Putamen (tissue), 1 donor: ENCODE results near the gene HUNK.
"Not testable (repeated sequence)": the region's sequence is repeated elsewhere in the genome, so short reads cannot be mapped to it uniquely, and the experiment has no call there.

Source experiments
- DNase-seq: peaks from one replicate; pipeline ENCODE4 v3.0.0-alpha.2; 2016; ENCODE audit warnings: low spot score

HUNK gene

GRCh38 chr21:31872452-31873274 lies at the start of gene HUNK:
Gene HUNK (plus strand): TSS chr21:31873020. CDS start chr21:31873675, 655 bp downstream.
- no peak for DNase-seq

DNA sequence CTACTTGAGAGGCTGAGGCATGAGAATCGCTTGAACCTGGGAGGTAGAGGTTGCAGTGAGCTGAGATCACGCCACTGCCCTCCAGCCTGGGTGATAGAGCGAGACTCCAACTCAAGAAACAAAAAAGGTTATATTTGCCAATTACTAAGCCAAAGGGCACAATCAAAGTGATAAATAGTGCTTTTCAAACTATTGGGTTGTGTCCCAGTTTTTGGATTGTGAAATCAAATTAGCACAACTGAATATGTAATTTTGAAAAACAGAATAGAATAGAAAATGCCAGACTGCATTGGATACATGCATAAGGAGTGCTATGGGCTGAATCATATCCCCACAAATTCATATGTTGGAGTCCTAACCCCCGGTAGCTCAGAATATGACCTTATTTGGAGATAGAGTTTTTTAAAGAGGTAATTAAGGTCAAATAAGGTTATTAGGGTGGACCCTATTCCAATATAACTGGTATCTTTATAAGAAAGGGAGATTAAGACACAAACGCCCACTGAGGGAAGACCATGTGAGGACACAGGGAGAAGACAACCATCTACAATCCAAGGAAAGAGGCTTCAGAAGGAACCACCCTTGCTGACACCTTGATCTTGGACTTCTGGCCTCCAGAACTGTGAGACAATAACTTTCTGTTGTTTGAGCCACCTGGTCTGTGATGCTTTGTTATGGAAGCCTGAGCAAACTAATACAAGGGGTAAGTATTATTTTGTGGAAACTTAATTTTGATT lies 42.9 kb upstream of the HUNK start:
- no peak for DNase-seq

- no peak for DNase-seq
Observed at GRCh38 chr21:31830701-31831100, 42.1 kb upstream of the HUNK start.

DNA sequence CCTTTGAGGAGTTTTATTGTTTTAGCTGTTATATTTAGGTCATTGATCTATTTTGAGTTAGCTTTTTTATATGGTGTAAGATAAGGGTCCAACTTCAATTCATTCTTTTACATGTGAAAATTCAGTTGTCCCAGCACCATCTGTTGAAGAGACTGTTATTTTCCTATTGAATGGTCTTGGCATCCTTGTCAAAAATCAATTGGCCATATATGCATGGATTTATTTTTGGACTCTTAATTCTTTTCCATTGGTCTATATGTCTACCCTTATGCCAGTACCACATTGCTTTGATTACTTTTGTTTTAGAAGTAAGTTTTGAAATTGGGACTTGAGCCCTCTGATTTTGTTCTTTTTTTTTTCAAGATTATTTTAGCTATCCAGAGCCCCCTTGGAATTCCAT lies 35.8 kb upstream of the HUNK start:
- DNase-seq, result no peak

DNA sequence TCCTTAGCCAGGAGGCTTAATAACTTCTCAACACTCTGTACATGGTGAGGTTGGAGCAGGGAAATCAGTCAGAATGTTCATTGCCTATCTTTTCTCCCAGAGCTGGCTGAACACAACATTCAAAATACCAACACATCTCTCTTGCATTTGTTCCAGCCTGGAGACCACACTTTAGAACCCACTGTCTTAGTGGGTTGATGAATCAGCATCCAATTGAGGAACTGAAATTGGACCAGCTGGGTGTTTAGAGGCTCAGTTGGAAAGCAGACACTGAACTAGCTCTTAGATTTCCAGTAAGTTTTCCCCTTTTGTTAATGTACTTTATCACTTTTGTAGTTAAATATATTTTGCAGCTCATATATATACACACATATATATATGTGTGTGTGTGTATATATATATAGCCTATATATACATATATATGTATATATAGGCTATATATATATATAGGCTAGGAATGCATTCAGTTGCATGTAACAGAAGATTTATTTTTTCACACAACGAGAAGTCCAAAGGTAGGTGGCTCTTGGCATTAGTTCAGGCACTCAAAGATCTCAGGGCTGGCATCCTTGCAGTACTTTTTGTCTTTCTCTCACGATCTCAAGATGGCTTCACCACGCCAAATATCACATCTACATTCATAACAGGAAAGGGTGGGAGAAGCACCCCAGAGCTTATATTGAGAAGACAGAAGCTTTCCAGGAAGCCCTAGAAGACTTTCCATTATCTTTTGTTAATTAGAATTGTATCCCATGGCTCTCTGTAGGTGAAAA lies 35.0 kb upstream of the HUNK start:
- DNase-seq, result no peak

- DNase-seq, result no peak
Observed at GRCh38 chr21:31838586-31839355, 34.0 kb upstream of the HUNK start.

DNA sequence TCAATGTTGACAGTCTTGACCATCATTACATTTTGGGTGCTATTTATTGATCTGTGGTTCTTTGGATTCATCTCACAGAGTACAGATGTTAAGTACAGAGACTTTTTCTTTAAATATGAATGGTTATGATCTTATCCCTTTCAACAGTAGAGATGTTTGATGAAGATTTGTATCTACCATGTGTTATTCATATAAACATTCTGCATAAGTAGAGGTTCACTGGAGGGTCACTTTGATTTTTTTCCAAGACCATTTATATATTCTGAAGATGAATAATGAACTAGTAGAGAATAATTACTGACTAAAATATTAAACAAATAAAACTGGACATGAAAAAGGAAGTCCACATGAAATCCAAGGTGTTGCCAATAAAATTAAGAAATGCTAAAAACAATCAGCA lies 28.6 kb upstream of the HUNK start:
- DNase-seq, result no peak

- DNase-seq, result no peak
Observed at GRCh38 chr21:31845151-31845729, 27.6 kb upstream of the HUNK start.

DNA sequence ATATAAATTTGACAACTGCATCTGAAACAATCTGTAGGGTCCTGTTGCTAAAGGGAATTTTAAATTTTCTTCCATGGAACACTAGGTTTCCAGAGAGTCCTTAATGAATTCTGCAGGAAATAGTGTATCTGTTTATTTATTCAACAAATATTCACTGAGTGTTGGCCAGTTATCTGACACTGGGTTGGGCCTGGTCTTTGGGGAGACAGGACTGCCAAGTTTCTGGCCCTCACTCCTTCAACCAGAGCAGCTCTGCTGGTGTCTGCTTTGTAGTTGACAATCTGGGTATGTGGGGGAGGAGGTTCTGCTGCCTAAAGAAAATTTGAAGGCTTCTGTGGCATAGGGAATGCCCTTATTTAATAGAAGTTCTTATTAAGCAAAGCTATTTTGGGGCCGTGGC lies 26.1 kb upstream of the HUNK start:
- DNase-seq, result no peak

DNA sequence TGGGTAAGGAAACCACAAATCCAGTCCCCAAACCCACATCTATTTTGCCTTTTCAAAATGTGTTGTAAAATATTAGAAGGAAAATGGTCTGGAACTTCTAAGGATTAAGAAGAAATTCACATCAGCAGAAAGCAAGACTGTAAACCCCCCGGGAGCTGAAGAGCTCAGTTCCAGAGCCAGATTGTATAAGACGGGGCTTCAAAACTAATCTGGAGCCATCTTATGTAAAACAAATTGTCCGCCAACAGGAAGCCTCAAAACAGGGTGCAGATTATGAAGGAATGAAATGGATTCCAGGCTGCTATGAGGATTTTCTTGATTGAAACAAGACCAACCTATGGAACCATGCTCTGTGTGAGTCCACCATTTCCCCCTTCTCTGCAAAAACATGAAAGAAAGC lies 25.1 kb upstream of the HUNK start:
- no peak for DNase-seq

GRCh38 chr21:31848326-31848985 lies 24.4 kb upstream of the HUNK start:
- DNase-seq, result no peak

DNA sequence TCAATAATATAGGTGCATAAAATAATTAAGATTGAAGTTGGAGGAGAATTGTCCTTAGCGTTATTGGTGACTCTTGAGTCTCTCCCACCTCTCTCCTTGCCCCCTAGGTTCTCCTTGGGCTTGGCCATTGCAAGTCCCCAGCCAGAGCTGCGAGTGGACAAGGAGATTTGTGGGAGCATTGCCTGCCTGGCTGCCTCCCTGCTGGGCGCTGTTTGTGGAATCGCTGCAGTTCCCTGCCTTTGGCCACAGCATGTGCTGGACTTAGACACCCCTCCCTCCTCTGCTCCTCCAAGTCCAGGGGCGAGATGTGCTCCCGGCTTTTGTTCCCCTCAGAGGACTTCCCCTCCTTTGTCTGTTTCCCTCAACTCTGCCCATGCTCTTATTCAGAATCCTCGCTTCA lies 21.9 kb upstream of the HUNK start:
- no peak for DNase-seq

- DNase-seq, result no peak
Observed at GRCh38 chr21:31855180-31855579, 17.6 kb upstream of the HUNK start.

DNA sequence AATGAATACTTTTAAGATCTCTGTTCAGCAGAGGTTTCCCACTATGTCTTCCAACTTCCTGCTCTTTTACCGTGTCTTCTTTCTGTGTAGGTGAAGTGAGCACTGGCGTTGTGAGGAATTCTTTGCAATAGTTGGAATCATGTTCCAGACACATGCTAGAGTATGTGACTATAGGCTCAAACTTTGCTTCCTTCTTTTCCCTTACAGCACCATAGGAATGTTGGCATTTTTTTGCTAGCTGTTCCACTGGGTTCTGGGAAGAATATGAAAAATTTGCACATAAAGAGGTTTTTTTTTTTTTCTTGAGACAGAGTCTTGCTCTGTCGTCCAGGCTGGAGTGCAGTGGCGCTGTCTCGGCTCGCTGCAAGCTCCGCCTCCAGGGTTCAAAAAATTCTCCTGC lies 15.7 kb upstream of the HUNK start:
- no peak for DNase-seq

GRCh38 chr21:31857631-31858030 lies 15.2 kb upstream of the HUNK start:
- not testable (repeated sequence) for DNase-seq

DNA sequence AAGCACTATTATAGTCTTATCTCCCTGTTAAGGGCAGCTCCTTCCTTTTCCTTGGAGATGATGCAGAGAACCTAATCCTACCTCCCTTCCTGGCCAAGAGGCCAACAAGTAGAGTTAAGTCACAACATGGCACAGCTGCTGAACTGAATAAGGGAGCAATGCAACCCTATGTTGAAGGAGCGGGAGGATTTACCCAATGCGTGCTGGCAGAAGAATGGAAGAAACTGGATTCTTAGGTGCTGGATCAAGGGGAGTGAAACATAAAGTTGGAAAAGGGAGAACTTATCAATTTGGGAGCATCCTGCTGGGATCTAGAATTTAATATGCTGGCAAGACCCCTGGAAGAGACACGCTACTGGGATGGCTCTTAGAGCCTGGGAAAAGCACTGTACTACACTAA lies 12.0 kb upstream of the HUNK start:
- no peak for DNase-seq

DNA sequence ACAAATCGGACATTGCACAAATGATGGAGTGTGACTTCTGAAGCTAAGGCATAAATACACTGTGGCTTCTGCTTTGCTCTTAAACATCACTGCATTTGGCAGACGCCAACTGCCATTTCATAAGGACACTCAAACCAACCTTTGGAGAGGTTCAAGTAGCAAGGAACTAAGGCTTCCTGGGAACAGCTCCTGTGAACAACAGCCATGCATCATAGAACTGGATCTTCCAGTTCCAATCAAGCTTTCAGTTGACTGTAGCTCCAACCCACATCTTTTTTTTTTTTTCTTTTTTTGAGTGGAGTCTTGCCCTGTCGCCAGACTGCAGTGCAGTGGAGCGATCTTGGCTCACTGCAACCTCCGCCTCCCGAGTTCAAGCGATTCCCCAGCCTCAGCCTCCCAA lies 10.7 kb upstream of the HUNK start:
- DNase-seq, result no peak

DNA sequence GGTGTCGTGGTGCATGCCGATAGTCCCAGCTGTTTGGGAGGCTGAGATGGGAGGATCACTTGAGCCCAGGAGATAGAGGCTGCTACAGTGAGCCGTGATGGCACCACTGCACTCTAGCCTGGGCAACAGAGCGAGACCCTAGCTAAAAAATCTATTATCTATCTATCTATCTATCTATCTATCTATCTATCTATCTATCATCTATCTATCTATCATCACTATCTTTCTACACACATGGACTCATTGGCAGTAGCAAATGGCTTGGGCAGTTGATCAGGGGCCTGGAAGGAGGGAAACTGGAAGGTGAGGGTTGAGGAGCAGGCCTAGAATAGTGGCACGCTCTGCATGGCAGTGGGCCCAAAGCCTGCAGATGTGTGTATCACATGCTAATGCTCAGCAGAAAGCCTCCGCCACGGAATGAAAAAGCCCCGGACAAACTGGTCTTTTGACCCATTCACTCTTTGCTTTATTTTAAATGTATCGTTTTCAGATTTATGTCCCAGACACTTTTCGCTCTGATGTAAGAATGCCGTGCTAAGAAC lies 7.3 kb upstream of the HUNK start:
- DNase-seq, result no peak

- peak; percentile 68 for DNase-seq
Observed at GRCh38 chr21:31866077-31866511, 6.7 kb upstream of the HUNK start.

GRCh38 chr21:31869750-31870149 lies 3.1 kb upstream of the HUNK start:
- DNase-seq, result no peak
